ENCODE results near the gene B4GALT3.

- TF ChIP-seq GATA3 (IDR thresholded peaks at IDR 0.05; ENCODE audit: low read depth, low read length) = no peak
- TF ChIP-seq GATA2 (IDR thresholded peaks at IDR 0.05; ENCODE audit: low read depth, low read length) = no peak
These were observed 8.0 kb upstream of the B4GALT3 start for GRCh38 chr1:161185282-161185682.

All from SH-SY5Y (cell line).